Placental pericyte (primary cell): Measurements from ENCODE around the gene LDB3. TPM values are rescaled to one million over a fixed set of nuclear protein-coding genes. Genes with fewer than 3 reads are reported as not detected.

Source experiments
- total RNA-seq: library from RNA; depleted of rRNA; stranded (reverse); fragments of >200 nt; gene quantifications from 2 replicates; pipeline ENCODE4 v1.2.3, GENCODE V29; 2012

Gene LDB3, protein sequence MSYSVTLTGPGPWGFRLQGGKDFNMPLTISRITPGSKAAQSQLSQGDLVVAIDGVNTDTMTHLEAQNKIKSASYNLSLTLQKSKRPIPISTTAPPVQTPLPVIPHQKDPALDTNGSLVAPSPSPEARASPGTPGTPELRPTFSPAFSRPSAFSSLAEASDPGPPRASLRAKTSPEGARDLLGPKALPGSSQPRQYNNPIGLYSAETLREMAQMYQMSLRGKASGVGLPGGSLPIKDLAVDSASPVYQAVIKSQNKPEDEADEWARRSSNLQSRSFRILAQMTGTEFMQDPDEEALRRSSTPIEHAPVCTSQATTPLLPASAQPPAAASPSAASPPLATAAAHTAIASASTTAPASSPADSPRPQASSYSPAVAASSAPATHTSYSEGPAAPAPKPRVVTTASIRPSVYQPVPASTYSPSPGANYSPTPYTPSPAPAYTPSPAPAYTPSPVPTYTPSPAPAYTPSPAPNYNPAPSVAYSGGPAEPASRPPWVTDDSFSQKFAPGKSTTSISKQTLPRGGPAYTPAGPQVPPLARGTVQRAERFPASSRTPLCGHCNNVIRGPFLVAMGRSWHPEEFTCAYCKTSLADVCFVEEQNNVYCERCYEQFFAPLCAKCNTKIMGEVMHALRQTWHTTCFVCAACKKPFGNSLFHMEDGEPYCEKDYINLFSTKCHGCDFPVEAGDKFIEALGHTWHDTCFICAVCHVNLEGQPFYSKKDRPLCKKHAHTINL
- total RNA-seq, result under 0.01 TPM in 1 of 2 replicates, not detected in the other

DNA sequence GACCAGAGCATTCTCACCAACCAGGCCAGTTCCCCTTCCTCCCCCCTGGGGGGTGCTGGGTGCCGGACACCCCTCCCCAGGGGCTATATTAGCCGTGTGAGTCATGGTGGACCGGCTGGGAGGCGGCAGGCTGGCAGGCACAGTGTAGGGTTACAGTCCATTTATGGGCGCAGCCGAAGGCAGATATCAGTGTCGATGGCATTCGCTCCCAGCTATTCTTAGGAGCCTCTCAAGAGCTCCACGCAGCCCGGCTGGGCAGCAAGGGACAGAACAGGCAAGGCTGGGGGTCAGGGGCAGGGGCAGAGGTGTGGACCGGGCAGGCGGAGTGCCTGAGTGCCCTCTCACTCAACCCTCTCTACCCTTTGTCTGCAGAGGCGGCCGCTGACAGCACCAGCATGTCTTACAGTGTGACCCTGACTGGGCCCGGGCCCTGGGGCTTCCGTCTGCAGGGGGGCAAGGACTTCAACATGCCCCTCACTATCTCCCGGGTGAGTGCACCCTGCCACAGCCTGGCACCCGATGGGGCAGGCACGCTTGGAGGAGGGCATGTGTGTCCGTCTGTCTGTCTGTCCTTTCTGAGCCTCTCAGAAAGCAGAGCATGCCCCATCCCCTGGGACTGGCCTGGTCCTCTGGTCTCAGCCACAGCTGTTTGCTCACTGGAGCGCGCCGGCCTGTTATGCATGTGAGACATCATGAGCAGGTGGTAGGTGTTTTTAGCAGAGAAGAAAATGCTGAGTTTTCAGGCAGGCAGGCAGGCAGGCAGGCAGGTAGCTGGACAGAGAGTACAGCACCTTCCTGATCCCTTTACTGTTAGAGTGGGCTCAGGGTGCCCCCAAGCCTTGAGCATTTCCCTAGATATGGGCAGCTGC is at the start of gene LDB3:
TSS of gene LDB3 (plus strand) at position 215 of the 869 bp plus-strand sequence. CDS start at position 396, 181 bp downstream.

DNA sequence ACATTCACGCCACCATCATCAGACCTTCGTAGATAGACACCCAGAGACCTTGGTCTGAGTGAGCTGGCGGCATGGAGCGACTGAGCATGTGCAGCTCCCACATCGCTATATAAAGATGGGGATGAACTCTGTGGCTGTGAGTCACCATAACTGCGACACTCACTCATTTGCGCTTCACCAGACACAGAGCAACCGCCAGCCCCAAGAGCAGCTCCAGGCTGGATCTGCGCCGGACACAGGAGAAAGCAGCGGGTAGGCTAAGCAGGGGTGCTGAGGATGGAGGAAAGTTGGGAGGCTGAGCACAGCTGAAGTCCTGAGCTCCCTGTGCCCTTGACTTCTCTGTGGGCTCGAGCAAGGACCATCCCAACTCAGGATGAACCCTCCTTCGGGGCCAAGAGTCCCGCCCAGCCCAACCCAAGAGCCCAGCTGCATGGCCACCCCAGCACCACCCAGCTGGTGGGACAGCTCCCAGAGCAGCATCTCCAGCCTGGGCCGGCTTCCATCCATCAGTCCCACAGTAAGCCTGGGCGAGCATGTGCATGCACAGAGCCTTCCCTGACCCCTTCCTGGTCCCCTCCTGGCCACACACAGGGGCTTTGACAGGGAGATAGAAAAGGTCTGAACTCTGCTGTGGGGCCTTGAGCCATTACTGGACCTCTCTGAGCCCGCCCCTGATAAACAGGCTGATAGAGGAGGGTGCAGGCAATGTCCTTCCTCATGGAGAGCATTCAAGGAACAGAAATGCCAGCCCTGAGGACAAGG is 13.7 kb upstream of the LDB3 start, which contains the start of gene OPN4:
TSS of gene OPN4 (plus strand) at position 137 of the 762 bp plus-strand sequence. CDS start at position 374, 237 bp downstream.

DNA sequence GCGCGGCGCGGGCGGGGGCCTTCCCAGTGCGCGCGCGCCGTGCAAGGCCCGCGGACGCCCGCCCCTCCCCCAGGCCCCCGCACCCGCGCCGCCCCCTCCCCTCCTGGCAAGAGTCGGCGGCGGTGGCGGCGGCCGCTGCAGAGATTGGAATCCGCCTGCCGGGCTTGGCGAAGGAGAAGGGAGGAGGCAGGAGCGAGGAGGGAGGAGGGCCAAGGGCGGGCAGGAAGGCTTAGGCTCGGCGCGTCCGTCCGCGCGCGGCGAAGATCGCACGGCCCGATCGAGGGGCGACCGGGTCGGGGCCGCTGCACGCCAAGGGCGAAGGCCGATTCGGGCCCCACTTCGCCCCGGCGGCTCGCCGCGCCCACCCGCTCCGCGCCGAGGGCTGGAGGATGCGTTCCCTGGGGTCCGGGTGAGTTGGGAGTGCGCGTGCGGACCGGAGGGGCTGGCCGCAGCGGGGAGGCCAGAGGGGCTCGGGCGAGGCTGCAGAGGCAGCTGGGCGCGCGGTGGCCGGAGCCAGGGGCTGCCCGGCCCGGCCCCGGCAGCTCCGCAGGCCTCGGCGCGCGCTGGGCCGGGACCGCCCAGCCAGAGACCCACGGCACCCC is 88.3 kb downstream of the LDB3 start, which contains the start of gene BMPR1A:
TSS of gene BMPR1A (plus strand) at position 109 of the 602 bp plus-strand sequence. CDS start 119,400 bp downstream, outside the sequence.

Other genes starting within 250 kb of the LDB3 start
- gene WAPL, start 146.7 kb upstream of the LDB3 start, total RNA-seq, result 45.1 and 46.2 TPM in 2 replicates
- gene OPN4, start 14.0 kb upstream of the LDB3 start, total RNA-seq, result not detected in 2 replicates
- gene BMPR1A, start 88.1 kb downstream of the LDB3 start, total RNA-seq, result 46.6 and 70.7 TPM in 2 replicates